Measurements from ENCODE around the gene TNS4.

Gene TNS4

DNA sequence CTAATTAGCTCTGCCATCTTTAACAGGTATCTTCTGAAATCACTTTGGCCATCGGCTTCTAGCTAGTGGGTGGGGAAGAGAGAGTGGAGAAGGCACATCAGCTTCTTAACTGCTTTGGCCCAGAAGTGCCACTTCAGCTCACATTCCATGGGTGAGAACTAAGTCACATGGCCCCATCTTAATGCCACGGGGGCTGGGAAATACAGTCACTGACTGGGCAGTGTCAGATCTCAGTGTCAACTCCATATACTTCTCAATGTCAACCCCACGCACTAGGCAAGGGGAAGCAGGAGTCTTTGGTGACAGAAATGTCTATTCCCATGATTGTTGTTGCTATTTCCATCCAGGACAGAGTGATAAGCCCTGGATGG, 34.5 kb upstream of the TNS4 start:
- DNase-seq: no peak

DNA sequence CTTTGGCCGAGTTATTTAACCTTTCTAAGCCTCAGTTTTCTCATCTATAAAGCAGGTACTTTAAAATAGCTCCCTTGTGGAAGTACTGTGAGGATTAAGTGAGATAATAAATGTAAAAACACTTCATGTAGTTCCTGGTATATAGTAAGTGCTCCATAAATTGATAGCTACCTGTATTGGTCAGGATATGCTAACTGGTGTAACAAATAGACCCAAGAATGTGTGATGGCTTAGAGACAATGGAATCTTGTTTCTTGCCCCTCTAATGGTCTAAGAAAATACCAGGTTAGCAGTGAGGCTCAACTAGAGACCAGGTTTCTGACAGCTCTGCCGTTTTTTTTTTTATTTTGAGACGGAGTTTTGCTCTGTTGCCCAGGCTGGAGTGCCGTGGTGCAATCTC, 34.0 kb upstream of the TNS4 start:
- no peak for DNase-seq

GRCh38 chr17:40534371-40535189, 33.2 kb upstream of the TNS4 start:
- DNase-seq: no peak

GRCh38 chr17:40533896-40534295, 32.5 kb upstream of the TNS4 start:
- no peak for DNase-seq

DNA sequence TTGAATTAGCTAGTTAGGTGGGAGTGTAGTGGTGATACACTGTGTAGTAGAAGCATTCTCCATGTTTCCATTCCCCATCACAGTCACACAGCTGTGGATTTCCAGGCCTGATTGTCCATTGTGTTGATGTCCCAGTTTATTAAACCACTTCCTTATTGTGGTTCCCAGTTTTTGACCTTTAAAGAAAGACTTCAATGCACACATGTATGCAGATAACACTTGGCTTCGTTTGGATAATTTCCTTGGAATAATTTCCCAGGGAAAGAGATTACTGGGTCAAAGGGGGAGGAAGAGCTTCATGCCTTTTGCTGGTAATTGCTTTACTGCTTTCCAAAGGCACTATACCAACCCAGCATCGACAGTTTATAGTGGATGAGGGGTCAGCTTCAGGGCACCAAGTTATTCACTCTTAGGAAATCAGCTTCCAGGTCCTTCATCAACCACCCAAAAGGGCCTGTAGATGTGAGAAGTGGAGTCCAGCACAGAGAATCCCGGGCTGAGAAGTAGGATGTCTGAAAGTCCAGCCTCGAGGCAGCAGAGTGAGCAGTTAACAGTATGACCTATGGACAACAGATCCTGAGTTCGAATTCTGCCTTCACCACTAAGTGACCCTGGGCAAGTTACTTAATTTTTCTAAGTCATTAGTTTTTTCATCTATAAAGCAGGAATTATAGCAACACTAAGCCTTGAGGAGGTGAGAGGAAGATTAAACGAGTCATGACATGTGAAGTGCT, 31.3 kb upstream of the TNS4 start:
- DNase-seq: no peak

DNA sequence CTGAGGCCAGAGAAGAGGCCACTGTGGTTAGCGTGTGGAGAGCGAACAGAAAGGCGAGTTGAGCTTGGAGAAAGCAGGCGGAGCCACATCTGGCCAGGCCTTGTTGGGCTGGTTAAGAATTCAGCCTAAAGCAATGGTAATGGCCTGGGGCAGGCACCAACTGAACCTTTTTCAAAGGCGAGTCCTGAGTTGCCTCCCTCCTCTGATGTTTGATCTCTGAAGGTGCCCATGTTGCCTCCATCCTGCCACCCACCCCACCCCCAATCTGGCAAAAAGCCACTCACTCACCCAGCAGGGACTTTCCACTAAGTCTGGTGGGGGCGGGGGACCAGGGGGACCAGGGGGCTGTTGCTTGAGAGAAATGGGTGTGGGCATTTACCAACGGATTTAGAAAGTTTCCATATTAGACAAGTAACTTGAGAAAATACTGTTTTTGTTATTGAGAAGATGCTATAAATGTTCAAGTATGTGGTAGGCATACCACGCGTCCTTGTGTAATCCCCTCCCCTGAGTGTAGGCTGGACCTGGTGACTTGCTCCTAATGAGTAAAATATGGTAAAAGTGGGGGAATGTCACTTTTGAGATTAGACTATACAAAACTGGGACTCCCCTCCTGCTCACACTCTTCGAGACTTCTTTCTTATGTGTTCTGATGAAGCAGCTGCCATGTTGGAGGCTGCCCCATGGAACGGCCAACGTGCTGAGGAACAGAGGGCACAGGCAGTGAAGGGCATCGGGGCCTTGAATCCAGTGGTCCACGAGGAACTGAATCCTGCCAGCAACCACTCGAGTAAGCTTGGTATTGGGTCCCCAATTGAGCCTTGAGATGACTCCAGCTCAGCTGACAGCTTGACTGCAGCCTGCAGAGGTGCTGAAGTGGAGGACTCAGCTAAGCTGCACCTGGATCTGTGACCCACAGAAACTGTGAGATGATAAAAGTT, 29.9 kb upstream of the TNS4 start:
- DNase-seq: peak; percentile 44 to 73 (median 56)

GRCh38 chr17:40530531-40530994, 29.1 kb upstream of the TNS4 start:
- no peak for DNase-seq

GRCh38 chr17:40529991-40530390, 28.6 kb upstream of the TNS4 start:
- no peak for DNase-seq

- peak in 3 of 6 experiments; percentile 41 to 60 (median 57) for DNase-seq
Measured at GRCh38 chr17:40528692-40529417, 27.4 kb upstream of the TNS4 start.

DNA sequence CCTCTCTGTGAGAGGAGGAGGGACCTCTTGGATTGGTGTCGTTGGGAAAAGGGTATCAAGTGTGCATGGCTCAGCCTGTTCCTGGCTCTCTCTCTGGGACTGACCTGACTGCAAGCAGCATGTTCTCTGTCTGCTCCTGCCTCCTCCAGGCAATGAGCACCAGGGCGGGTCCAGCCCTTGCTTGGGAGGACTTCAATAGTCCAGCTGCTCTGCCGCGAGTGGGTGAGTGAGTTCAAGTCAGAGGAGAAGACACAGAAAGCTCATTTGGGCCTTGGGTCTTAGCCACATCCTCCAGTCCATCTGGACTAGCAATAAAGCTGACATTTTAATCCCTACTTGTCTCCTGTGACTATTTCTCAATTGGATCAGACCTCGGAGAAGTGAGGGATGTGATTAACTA, 25.2 kb upstream of the TNS4 start:
- no peak for DNase-seq

DNA sequence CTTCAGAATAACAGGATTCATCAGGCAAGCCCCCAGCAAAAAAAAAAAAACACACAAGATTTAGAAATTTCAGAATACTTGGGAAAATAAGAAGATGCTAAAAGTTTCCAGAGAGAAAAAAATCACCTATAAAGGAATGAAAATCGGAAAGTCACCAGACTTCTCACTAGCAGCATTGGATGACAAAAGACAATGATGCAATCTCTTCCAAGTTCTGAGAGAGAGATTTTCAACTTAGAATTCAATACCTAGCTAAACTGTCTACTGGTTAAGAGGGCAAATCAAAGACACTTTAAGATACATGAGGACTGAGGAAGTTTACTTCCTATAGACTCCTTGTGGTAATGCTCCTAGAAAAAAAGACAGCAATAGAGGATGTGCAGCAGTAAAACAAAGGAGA, 23.9 kb upstream of the TNS4 start:
- DNase-seq: no peak

DNA sequence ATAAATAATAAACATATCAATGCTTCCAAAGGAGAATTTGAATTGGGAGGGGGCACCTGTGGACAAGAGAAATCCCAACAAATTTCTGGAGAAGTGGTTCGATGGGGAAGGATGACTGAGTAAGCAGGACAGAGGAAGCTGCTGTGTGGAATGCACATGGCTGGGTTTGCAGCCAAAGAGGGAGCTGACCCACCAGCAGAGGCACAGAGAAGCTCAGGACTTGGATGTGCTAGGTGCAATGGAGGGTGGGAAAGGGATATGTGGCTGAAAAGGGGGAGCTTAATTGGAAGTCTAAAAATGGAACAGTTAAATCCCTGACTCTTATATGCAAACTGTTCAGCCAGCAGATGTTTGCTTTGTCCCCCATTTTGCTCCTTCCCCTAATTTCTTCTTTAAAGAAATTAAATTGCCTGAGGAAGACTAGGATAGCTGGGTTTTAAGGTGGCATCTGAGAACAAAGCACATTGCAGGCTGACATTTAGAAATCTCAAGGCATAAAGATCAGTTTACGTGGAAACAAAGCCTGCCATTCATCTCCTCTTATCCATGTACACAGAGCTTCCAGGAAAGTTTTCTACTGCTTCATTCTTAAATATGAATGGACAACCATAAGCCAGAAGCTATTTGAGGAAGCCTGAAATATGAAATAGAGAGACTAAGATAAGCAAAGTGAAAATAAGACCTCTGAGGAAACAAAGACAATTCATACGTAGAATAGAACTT, 23.0 kb upstream of the TNS4 start:
- no peak for DNase-seq

- no peak for DNase-seq
Measured at GRCh38 chr17:40522961-40523310, 21.5 kb upstream of the TNS4 start.

DNA sequence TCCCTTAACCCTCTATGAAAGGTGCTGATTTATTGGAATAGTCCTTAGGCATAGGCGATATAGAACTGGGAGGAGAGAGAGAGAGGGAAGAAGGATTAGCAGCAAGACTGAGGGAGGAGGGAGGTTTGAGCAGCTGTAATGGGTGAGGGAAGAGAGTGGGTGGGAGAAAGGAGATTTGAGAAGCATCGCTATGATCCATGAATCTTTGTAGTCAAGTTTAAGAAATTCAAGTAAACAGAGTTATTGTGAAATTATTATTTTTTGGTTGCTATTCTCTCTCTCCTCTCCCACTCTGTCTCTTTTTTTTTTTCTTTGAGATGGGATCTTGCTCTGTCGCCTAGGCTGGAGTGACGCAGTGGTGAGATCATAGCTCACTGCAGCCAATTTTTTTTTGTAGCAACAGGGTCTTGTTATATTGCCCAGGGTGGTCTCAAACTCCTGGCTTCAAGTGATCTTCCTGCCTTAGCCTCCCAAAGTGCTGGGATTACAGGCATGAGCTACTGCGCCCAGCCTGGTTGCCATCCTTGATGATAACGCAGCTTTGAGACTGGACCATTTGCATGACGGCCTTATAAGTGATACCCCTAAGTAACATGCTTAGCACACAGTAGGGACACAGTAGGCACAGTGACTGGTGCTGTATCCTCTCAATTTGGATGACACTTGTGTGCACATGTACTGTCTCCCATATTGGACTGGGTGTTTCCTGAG, 21.0 kb upstream of the TNS4 start:
- DNase-seq: no peak

DNA sequence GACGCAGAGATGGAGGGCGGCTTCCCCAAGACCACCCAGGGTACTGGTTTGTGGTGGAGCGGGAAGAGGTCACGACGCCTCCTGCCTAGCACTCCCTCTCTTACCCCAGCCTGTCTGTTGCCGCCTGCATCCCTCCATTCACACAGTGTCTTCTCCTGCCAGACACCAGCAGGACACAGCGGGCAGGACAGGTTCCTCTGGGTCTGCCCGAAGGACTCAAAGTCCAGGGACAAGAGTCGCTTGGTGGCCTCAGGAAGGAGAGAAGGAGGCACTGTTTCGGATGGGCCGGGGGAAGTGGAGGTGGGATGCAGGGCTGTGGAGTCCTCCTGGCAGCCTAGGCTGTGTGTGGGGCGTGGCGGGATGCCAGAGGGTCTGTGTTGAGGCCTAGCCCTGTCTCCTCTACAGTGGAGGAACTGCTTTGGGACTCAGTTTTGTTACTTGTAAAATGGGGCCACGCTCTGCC, 19.6 kb upstream of the TNS4 start:
- DNase-seq: no peak

DNA sequence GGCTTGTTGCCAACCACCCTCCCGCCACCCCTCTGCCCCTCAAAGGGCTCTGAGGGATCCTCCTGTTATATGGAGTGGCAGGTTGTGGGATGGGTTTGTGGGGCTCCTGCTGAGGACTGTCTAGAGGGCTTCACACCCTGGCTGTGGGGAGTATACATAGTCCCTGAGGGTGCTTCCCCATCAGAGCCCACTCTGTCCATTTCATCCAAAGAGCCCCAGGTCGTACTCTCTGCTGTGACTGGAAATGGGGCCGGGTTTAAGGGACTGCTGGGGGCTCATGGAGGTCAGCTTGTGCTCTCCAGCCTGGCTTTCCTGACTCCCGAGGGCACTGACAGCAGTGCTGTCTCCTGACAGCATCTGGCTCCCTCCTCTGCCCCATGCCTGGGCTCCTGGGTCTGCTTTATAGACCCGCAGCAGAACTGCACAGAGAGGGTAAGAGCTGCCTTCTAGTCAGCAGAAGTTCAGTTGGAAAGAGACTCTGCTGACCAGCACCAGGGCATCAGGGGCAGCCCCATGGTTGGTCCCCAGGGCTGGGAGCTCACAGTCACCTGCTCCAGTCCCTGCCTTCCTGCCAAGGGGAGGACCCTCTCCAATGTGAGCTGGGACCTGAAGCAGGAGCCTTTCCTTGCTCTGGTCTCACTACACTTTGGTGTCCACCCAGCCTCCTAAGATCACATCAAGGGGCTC, 17.8 kb upstream of the TNS4 start:
- DNase-seq: no peak

DNA sequence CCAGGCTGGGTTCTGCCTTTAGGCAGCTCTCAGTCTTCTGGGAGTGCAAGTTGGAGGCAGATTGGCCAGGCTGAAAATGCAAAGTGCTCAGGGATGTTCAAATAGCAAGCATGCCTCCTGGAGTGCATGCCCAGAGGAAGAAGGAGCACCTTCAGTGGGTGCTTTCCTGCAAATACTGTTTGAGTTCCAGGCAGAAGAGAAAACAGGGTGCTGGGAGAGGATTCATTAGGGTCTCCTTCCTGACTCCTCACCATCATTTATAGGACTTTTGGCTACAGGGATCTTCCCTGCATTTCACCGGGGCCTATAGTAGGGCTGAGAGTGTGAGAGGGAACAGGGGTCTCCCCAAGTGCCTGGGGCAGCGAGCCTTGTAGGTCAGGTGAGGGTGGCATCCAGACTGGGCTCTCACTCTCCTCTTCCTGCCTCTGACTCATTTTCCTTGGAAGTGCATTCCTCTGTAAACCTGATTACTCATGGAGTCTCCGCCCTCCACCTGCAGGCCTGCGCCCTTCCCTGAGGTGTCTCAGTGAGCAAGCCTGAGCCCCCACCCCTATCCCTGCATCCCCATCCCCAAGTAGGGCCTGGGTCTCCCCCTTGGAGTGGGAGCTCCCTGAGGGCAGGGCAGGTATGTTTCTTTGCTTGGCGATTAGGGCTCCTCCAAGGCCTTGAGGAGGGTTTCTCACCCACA, 17.1 kb upstream of the TNS4 start:
- no peak for DNase-seq

DNA sequence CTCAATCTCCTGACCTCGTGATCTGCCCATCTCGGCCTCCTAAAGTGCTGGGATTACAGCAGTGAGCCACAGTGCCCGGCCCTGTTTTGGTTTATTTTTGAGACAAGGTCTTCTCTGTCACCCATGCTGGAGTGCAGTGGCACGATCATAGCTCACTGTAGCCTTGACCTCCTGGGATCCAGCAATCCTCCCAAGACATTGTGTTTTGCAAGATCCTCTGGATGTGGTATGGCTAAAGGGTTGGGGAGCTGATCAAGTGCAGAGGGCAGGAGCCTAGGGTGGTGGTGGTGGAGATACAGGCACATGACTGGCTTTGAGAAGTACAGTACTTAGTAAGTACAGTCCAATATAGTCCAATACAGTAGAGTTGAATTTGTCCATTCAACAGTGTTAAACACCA, 16.6 kb upstream of the TNS4 start:
- DNase-seq: no peak

DNA sequence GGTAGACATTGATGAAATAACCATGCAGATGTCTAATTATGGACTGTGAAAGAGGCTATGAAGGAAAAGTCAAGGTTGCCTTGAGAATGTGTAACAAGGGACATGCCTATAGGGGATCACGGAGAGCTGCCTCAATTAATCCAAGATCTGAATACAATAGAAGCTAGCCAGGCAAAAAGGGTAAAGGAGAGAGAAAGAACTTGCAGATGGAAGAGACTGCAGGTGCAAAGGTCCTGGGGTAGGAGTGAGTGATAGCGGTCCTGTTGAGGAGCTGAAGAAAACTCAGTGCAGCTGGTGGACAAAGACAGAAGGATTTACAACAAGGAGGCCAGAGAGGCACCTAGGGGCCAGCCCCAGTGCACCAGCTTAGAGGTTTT, 15.9 kb upstream of the TNS4 start:
- no peak for DNase-seq

Measured in stimulated activated naive CD4-positive, alpha-beta T cell (primary cell).